ENCODE data around the gene SETD1A. TPM values are rescaled to one million over a fixed set of nuclear protein-coding genes. Genes with fewer than 3 reads are reported as not detected.

The SETD1A gene
- polyA plus RNA-seq, 1 donor (not counting 4 experiments of a cell fraction or from before 2014, with no cell fraction given): 1.1 TPM

DNA sequence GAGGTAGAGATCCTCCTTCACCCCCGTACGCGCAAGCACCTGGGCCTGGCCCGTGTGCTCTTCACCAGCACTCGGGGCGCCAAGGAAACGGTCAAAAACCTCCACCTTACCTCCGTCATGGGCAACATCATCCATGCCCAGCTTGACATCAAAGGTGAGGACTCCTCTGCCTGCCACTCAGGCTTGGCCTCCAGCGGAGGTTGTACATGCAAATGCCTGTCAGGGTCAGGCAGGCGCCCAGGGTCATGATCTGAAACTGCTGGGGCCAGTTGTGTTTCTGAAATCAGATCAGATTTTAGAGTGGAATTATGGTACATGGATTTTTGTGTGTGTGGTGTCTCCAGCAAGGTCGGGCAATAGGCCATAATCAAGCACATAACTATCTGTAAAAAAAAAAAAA, 3.8 kb downstream of the SETD1A start:
- H3K4me2 ChIP-seq (ENCODE audit: control insufficient read depth, extremely low read depth, insufficient read depth, low read depth, low read length): no peak overlapping the region
- peaks cover 24% of the 10 kb centered on the region for H3K79me2 ChIP-seq (ENCODE audit: control insufficient read depth, insufficient read depth, low read length)
- peaks cover 12% of the 10 kb centered on the region for H3K4me1 ChIP-seq (ENCODE audit: control insufficient read depth, extremely low read depth, insufficient read depth, low read length)
- TF ChIP-seq, protein P1, sequence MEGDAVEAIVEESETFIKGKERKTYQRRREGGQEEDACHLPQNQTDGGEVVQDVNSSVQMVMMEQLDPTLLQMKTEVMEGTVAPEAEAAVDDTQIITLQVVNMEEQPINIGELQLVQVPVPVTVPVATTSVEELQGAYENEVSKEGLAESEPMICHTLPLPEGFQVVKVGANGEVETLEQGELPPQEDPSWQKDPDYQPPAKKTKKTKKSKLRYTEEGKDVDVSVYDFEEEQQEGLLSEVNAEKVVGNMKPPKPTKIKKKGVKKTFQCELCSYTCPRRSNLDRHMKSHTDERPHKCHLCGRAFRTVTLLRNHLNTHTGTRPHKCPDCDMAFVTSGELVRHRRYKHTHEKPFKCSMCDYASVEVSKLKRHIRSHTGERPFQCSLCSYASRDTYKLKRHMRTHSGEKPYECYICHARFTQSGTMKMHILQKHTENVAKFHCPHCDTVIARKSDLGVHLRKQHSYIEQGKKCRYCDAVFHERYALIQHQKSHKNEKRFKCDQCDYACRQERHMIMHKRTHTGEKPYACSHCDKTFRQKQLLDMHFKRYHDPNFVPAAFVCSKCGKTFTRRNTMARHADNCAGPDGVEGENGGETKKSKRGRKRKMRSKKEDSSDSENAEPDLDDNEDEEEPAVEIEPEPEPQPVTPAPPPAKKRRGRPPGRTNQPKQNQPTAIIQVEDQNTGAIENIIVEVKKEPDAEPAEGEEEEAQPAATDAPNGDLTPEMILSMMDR (optimal IDR thresholded peaks at IDR 0.05 in 1 of 3, IDR thresholded peaks at IDR 0.05 in 1 of 3, conservative IDR thresholded peaks at IDR 0.05 in 1 of 3; ENCODE audit: extremely low read depth in 1 of 3, insufficient read depth in 2 of 3, low read length in 3 of 3): no peak
- no peak for TF ChIP-seq EZH2 (IDR thresholded peaks at IDR 0.05; ENCODE audit: low read length)
- peaks cover 2% of the 10 kb centered on the region for H4K20me1 ChIP-seq (ENCODE audit: control insufficient read depth, extremely low read depth, insufficient read depth, low read length)
- no peak overlapping the region for H3K9ac ChIP-seq (ENCODE audit: control insufficient read depth, extremely low read depth, insufficient read depth, low read length)
- H2AFZ ChIP-seq (ENCODE audit: control insufficient read depth, low read length): no peak overlapping the region
- H3K9me1 ChIP-seq (ENCODE audit: control insufficient read depth, extremely low read depth, insufficient read depth, low read length): no peaks in the 10 kb centered on the region
- H3K27me3 ChIP-seq (ENCODE audit: control insufficient read depth, extremely low read depth, insufficient read depth, low read length): no peaks in the 10 kb centered on the region
- peaks cover 36 to 46% of the 10 kb centered on the region in 2 experiments for H3K36me3 ChIP-seq (ENCODE audit: control insufficient read depth in 2 of 2, extremely low read depth in 1 of 2, insufficient read depth in 2 of 2, low read length in 2 of 2)
- no peaks in the 10 kb centered on the region for H3K9me3 ChIP-seq (ENCODE audit: control insufficient read depth, low read depth, low read length)
- no peak for DNase-seq (ENCODE audit: low read depth, low spot score)
- dilution Hi-C loops (cut with MboI; ENCODE audit: extremely low pct_ligation_motif_present, low sequenced_read_pairs): no loop called here
- FAIRE-seq: no peak
- H3K4me3 ChIP-seq (ENCODE audit: control insufficient read depth in 2 of 3, extremely low read depth in 1 of 3, insufficient read depth in 2 of 3, low read depth in 1 of 3, low read length in 3 of 3): no peak overlapping the region
- no peak overlapping the region for H3K27ac ChIP-seq (ENCODE audit: control insufficient read depth, insufficient read depth, low read length)

DNA sequence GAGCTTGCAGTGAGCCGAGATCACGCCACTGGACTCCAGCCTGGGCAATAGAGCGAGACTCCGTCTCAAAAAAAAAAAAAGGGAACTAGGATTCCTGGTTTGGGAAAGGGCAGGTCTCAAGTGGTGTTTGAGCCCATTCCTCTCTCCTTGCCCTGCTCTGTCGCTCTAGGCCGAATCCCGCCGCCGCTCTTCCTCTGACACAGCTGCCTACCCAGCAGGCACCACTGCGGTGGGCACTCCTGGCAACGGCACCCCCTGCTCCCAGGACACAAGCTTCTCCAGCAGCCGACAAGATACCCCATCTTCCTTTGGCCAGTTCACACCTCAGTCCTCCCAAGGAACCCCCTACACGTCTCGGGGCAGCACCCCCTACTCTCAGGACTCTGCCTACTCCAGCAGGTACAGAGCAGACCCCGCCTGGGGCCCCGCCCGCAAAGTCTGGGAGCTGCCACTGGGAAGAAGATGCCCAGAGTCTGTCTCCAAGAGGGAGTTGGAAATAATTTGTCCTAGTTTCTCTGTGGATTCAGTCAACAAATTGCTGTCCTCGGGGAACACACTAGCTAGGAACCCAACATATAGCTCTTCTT, 6.5 kb downstream of the SETD1A start:
- no peaks in the 10 kb centered on the region for H3K9me3 ChIP-seq (ENCODE audit: control insufficient read depth, low read depth, low read length)
- H3K4me2 ChIP-seq (ENCODE audit: control insufficient read depth, extremely low read depth, insufficient read depth, low read depth, low read length): no peak overlapping the region
- dilution Hi-C loops (cut with MboI; ENCODE audit: extremely low pct_ligation_motif_present, low sequenced_read_pairs): no loop called here
- no peaks in the 10 kb centered on the region for H3K9me1 ChIP-seq (ENCODE audit: control insufficient read depth, extremely low read depth, insufficient read depth, low read length)
- H3K27ac ChIP-seq (ENCODE audit: control insufficient read depth, insufficient read depth, low read length): no peak overlapping the region
- H3K36me3 ChIP-seq (ENCODE audit: control insufficient read depth in 2 of 2, extremely low read depth in 1 of 2, insufficient read depth in 2 of 2, low read length in 2 of 2): peaks cover 46 to 48% of the 10 kb centered on the region in 2 experiments
- TF ChIP-seq, protein P1 (optimal IDR thresholded peaks at IDR 0.05 in 1 of 3, IDR thresholded peaks at IDR 0.05 in 1 of 3, conservative IDR thresholded peaks at IDR 0.05 in 1 of 3; ENCODE audit: extremely low read depth in 1 of 3, insufficient read depth in 2 of 3, low read length in 3 of 3): no peak
- TF ChIP-seq EZH2 (IDR thresholded peaks at IDR 0.05; ENCODE audit: low read length): no peak
- H3K79me2 ChIP-seq (ENCODE audit: control insufficient read depth, insufficient read depth, low read length): peaks cover 16% of the 10 kb centered on the region
- no peak overlapping the region for H2AFZ ChIP-seq (ENCODE audit: control insufficient read depth, low read length)
- H3K4me1 ChIP-seq (ENCODE audit: control insufficient read depth, extremely low read depth, insufficient read depth, low read length): peaks cover under 1% of the 10 kb centered on the region
- DNase-seq (ENCODE audit: low read depth, low spot score): no peak
- no peak overlapping the region for H3K4me3 ChIP-seq (ENCODE audit: control insufficient read depth in 2 of 3, extremely low read depth in 1 of 3, insufficient read depth in 2 of 3, low read depth in 1 of 3, low read length in 3 of 3)
- H3K9ac ChIP-seq (ENCODE audit: control insufficient read depth, extremely low read depth, insufficient read depth, low read length): no peak overlapping the region
- H3K27me3 ChIP-seq (ENCODE audit: control insufficient read depth, extremely low read depth, insufficient read depth, low read length): no peaks in the 10 kb centered on the region
- no peak for FAIRE-seq
- H4K20me1 ChIP-seq (ENCODE audit: control insufficient read depth, extremely low read depth, insufficient read depth, low read length): no peaks in the 10 kb centered on the region

All from keratinocyte (primary cell).